ENCODE data around the gene GUCA2A. TPM values are rescaled to one million over a fixed set of nuclear protein-coding genes. Genes with fewer than 3 reads are reported as not detected.

GUCA2A gene
- polyA plus RNA-seq, 1 donor from 2014 or later = not detected

Other genes starting within 250 kb of the GUCA2A start
- 1.4 TPM for gene HIVEP3, start 245.8 kb downstream of the GUCA2A start, polyA plus RNA-seq
- gene GUCA2B, start 11.3 kb downstream of the GUCA2A start, polyA plus RNA-seq = not detected
- gene FOXJ3, start 170.5 kb upstream of the GUCA2A start, polyA plus RNA-seq = 22.1 TPM
- gene RIMKLA, start 216.0 kb upstream of the GUCA2A start, polyA plus RNA-seq = not detected